H1 (cell line): ENCODE measurements around the gene ADGRL3. TPM values are rescaled to one million over a fixed set of nuclear protein-coding genes. Genes with fewer than 3 reads are reported as not detected.

Source experiments
- CTCF ChIA-PET: fragments of 300-600 bp; sonication (Branson Sonifier 250); formaldehyde crosslinking; loops from one replicate; lab custom pipeline; 2021; ENCODE audit not compliant: partially characterized antibody; lab: Charles Lee
- POLR2A ChIA-PET: fragments of 300-600 bp; sonication (Branson Sonifier 250); formaldehyde crosslinking; loops from one replicate; lab custom pipeline; 2021; ENCODE audit warnings: inconsistent platforms; ENCODE audit not compliant: partially characterized antibody; lab: Charles Lee
- DNase-seq, 2 experiments: peaks; one replicate each; pipeline versions ENCODE4 v3.0.0 to v3.0.0-alpha.2; 2010 to 2022; ENCODE audit warnings: low spot score in 2 of 2, low read depth in 1 of 2, mixed read lengths in 1 of 2
- FAIRE-seq: peaks from 2 replicates; lab custom pipeline; 2011; peaks lifted over from hg19 to GRCh38; lab: Jason Lieb, UNC
- H2AFZ ChIP-seq: 2 replicates; pipeline ENCODE4 v1.8.1; 2012; ENCODE audit warnings: low read length, inconsistent platforms
- H2AK5ac ChIP-seq: 2 replicates; pipeline ENCODE4 v1.6.1; 2013; ENCODE audit warnings: low read depth, low read length
- H2BK120ac ChIP-seq: replicated peaks from 2 replicates; pipeline ENCODE3; 2013; ENCODE audit warnings: low read depth, low read length, inconsistent platforms
- H2BK12ac ChIP-seq: 2 replicates; pipeline ENCODE4 v1.6.1; 2013; ENCODE audit warnings: low read depth, low read length
- H2BK15ac ChIP-seq: 2 replicates; pipeline ENCODE4 v1.6.1; 2013; ENCODE audit warnings: low read length
- H2BK20ac ChIP-seq: 2 replicates; pipeline ENCODE4 v1.6.1; 2013; ENCODE audit warnings: low read length
- H2BK5ac ChIP-seq: 2 replicates; pipeline ENCODE4 v1.6.1; 2013; ENCODE audit warnings: low read depth, low read length
- H3K14ac ChIP-seq: 2 replicates; pipeline ENCODE4 v1.6.1; 2013; ENCODE audit warnings: inconsistent platforms; ENCODE audit not compliant: insufficient read length
- H3K18ac ChIP-seq: 2 replicates; pipeline ENCODE4 v1.6.1; 2013; ENCODE audit warnings: low read length; ENCODE audit errors: extremely low read depth
- H3K23ac ChIP-seq: 2 replicates; pipeline ENCODE4 v1.6.1; 2013; ENCODE audit warnings: inconsistent platforms; ENCODE audit not compliant: insufficient read length
- H3K23me2 ChIP-seq: 2 replicates; pipeline ENCODE4 v1.6.1; 2013; ENCODE audit warnings: low read depth, low read length
- H3K27ac ChIP-seq: 2 replicates; pipeline ENCODE4 v1.6.1; 2011; ENCODE audit warnings: low read depth, low read length, inconsistent platforms
- H3K27me3 ChIP-seq, 4 experiments: replicated peaks in 1 of 4; 1 replicate in 1 of 4; 2 replicates in 3 of 4; pipeline versions ENCODE4 v1.6.1 to v1.8.1; 2011 to 2013; ENCODE audit warnings: low read length in 3 of 4, mild to moderate bottlenecking in 3 of 4, inconsistent platforms in 2 of 4, mixed read lengths in 2 of 4, moderate library complexity in 1 of 4; ENCODE audit not compliant: control insufficient read depth in 3 of 4, insufficient read depth in 3 of 4; ENCODE audit errors: extremely low read depth in 1 of 4
- H3K36me3 ChIP-seq, 4 experiments: 2 replicates each; pipeline versions ENCODE4 v1.6.1 to v1.8.1; 2011 to 2013; ENCODE audit warnings: mild to moderate bottlenecking in 4 of 4, low read length in 3 of 4, moderate library complexity in 2 of 4, control low read depth in 1 of 4, inconsistent platforms in 1 of 4; ENCODE audit not compliant: insufficient read depth in 4 of 4, control insufficient read depth in 2 of 4
- H3K4ac ChIP-seq: replicated peaks from 2 replicates; pipeline ENCODE3; 2013; ENCODE audit warnings: low read length, low read depth, mixed read lengths, inconsistent platforms; ENCODE audit not compliant: insufficient read length
- H3K4me1 ChIP-seq, 4 experiments: replicated peaks in 1 of 4; 1 replicate in 1 of 4; 2 replicates in 3 of 4; pipeline versions ENCODE4 v1.6.1 to v1.8.1; 2011 to 2013; ENCODE audit warnings: low read length in 3 of 4, inconsistent platforms in 2 of 4, mixed read lengths in 1 of 4; ENCODE audit not compliant: insufficient read depth in 4 of 4, control insufficient read depth in 3 of 4
- H3K4me2 ChIP-seq, 2 experiments: 2 replicates each; pipeline versions ENCODE4 v1.6.1 to v1.8.1; 2011 to 2013; ENCODE audit warnings: low read depth in 2 of 2, low read length in 2 of 2, control low read depth in 1 of 2, inconsistent platforms in 1 of 2, mild to moderate bottlenecking in 1 of 2; ENCODE audit not compliant: insufficient read depth in 1 of 2
- H3K4me3 ChIP-seq, 4 experiments: fragments of 200-600, 300-600 bp in 1 of 4; sonication (generic), shearing (Covaris generic), sonication (Bioruptor Twin) in 1 of 4; 2 replicates each; pipeline versions ENCODE4 v1.5.1 to v1.8.1; 2011 to 2016; ENCODE audit warnings: low read length in 4 of 4, low read depth in 3 of 4, control low read depth in 2 of 4, inconsistent platforms in 2 of 4, mild to moderate bottlenecking in 2 of 4, mixed read lengths in 1 of 4, moderate library complexity in 1 of 4; ENCODE audit not compliant: insufficient read depth in 2 of 4; ENCODE audit errors: extremely low read depth in 1 of 4
- H3K56ac ChIP-seq: replicated peaks from 2 replicates; pipeline ENCODE3; 2013; ENCODE audit warnings: low read depth, mild to moderate bottlenecking, mixed read lengths, low read length, inconsistent platforms; ENCODE audit not compliant: insufficient read length
- H3K79me1 ChIP-seq: 2 replicates; pipeline ENCODE4 v1.6.1; 2013; ENCODE audit warnings: low read depth, low read length, control low read depth
- H3K79me2 ChIP-seq, 2 experiments: 2 replicates each; pipeline versions ENCODE4 v1.6.1 to v1.8.1; 2012 to 2013; ENCODE audit warnings: low read length in 2 of 2, mild to moderate bottlenecking in 2 of 2, inconsistent platforms in 1 of 2; ENCODE audit not compliant: insufficient read depth in 2 of 2, control insufficient read depth in 1 of 2
- H3K9ac ChIP-seq, 4 experiments: replicated peaks in 1 of 4; 1 replicate in 1 of 4; 2 replicates in 3 of 4; pipeline versions ENCODE4 v1.6.1 to v1.8.1; 2011 to 2013; ENCODE audit warnings: low read depth in 3 of 4, low read length in 3 of 4, control low read depth in 2 of 4, mild to moderate bottlenecking in 2 of 4, moderate library complexity in 2 of 4, inconsistent platforms in 1 of 4; ENCODE audit errors: extremely low read depth in 1 of 4
- H3K9me3 ChIP-seq, 2 experiments: 2 replicates each; pipeline versions ENCODE4 v1.6.1 to v1.8.1; 2012 to 2013; ENCODE audit warnings: mild to moderate bottlenecking in 2 of 2, moderate library complexity in 2 of 2, control low read depth in 1 of 2, inconsistent platforms in 1 of 2, low read depth in 1 of 2, low read length in 1 of 2, mixed read lengths in 1 of 2; ENCODE audit not compliant: insufficient read depth in 2 of 2
- H4K20me1 ChIP-seq, 2 experiments: replicated peaks in 1 of 2; 2 replicates each; pipeline versions ENCODE3 to v1.8.1; 2011 to 2013; ENCODE audit warnings: inconsistent platforms in 2 of 2, low read length in 2 of 2, mild to moderate bottlenecking in 1 of 2; ENCODE audit not compliant: insufficient read depth in 2 of 2, control insufficient read depth in 1 of 2
- H4K5ac ChIP-seq: 2 replicates; pipeline ENCODE4 v1.6.1; 2013; ENCODE audit warnings: low read length, low read depth, mixed read lengths, inconsistent platforms; ENCODE audit not compliant: insufficient read length
- H4K8ac ChIP-seq: 2 replicates; pipeline ENCODE4 v1.8.0; 2013; ENCODE audit warnings: mild to moderate bottlenecking, moderate library complexity, low read length, inconsistent platforms; ENCODE audit not compliant: insufficient read depth; ENCODE audit errors: extremely low read depth
- H4K91ac ChIP-seq: replicated peaks from 2 replicates; pipeline ENCODE3; 2013; ENCODE audit warnings: low read length, mixed read lengths, inconsistent platforms; ENCODE audit not compliant: insufficient read length
- BCL11A ChIP-seq, 2 experiments: IDR thresholded peaks; one replicate each; pipeline ENCODE4 v1.6.1; 2011; ENCODE audit warnings: low read depth in 2 of 2, low read length in 2 of 2, mild to moderate bottlenecking in 2 of 2
- BRCA1 ChIP-seq: IDR thresholded peaks from 2 replicates; pipeline ENCODE4 v1.6.1; 2012; ENCODE audit warnings: low read depth, low read length, improper control_type of control experiment
- CBX5 ChIP-seq: fragments of 300-800, 300-1000 bp; sonication (generic); IDR thresholded peaks from 2 replicates; pipeline ENCODE4 v1.7.1; 2016; ENCODE audit warnings: antibody characterized with exemption, low read length, low read depth
- CTBP2 ChIP-seq: IDR thresholded peaks from 2 replicates; pipeline ENCODE4 v1.7.0; 2011; ENCODE audit warnings: borderline replicate concordance, mild to moderate bottlenecking, moderate library complexity, mixed read lengths, low read length; ENCODE audit not compliant: insufficient read depth, insufficient read length
- EGR1 ChIP-seq: IDR thresholded peaks from 2 replicates; pipeline ENCODE4 v1.6.1; 2011; ENCODE audit warnings: low read depth, low read length, borderline replicate concordance
- EP300 ChIP-seq, 2 experiments: IDR thresholded peaks; 1 replicate in 1 of 2; 2 replicates in 1 of 2; pipeline ENCODE4 v1.6.1; 2011 to 2012; ENCODE audit warnings: low read depth in 2 of 2, low read length in 2 of 2, mild to moderate bottlenecking in 2 of 2, borderline replicate concordance in 1 of 2, inconsistent platforms in 1 of 2, moderate library complexity in 1 of 2
- JUN ChIP-seq: IDR thresholded peaks from 2 replicates; pipeline ENCODE4 v1.6.1; 2011; ENCODE audit warnings: low read depth, mild to moderate bottlenecking, improper control_type of control experiment, low read length
- RAD21 ChIP-seq, 2 experiments: IDR thresholded peaks in 1 of 2; conservative IDR thresholded peaks in 1 of 2; 2 replicates each; pipeline ENCODE4 v1.6.1; 2011; ENCODE audit warnings: low read depth in 2 of 2, low read length in 2 of 2, improper control_type of control experiment in 1 of 2, inconsistent platforms in 1 of 2, mild to moderate bottlenecking in 1 of 2, moderate library complexity in 1 of 2
- SIN3A ChIP-seq, 2 experiments: IDR thresholded peaks in 1 of 2; conservative IDR thresholded peaks in 1 of 2; 2 replicates each; pipeline ENCODE4 v1.6.1; 2011 to 2012; ENCODE audit warnings: low read length in 2 of 2, improper control_type of control experiment in 1 of 2, low read depth in 1 of 2, mild to moderate bottlenecking in 1 of 2
- ZNF274 ChIP-seq: IDR thresholded peaks from 2 replicates; pipeline ENCODE4 v1.7.0; 2012; ENCODE audit warnings: low read length, borderline replicate concordance; ENCODE audit errors: extremely low read depth
- WGBS, 2 experiments: shearing (Covaris generic) in 1 of 2; methylation state at CpG; one replicate each; pipeline versions ENCODE4 v1.1.6 to v1.1.7; 2013 to 2015; ENCODE audit warnings: low lambda C conversion rate in 2 of 2, mixed read lengths in 2 of 2, inconsistent platforms in 1 of 2, low coverage in 1 of 2, missing lambda C conversion rate in 1 of 2; ENCODE audit not compliant: insufficient replicate concordance in 2 of 2, insufficient coverage in 1 of 2, insufficient read length in 1 of 2; ENCODE audit errors: extremely low coverage in 1 of 2, missing lambda C conversion rate in 1 of 2; 5-methylcytosine and 5-hydroxymethylcytosine counted together
- polyA plus RNA-seq, 7 experiments: library from polyadenylated mRNA; depleted of rRNA in 3 of 7; stranded (reverse) in 5 of 7; unstranded in 2 of 7; fragments of >200 nt in 5 of 7; fragments of 200-250 nt in 2 of 7; gene quantifications; 1 replicate in 5 of 7; 2 replicates in 1 of 7; 4 replicates in 1 of 7; pipeline versions ENCODE4 v1.2.1 to v1.2.3, GENCODE V29; 2011 to 2013; ENCODE audit warnings: missing spikeins in 2 of 7, mixed read lengths in 2 of 7
- total RNA-seq: library from RNA; stranded (reverse); fragmentation: NEBNext Ultra II Directional; extraction: Animal tissue kit (Norgen Biotek cat#: 25700); gene quantifications from 2 replicates; pipeline ENCODE4 v1.2.1, GENCODE V29; 2021
- TF ChIP-seq, protein P1 (sequence below): IDR thresholded peaks from 2 replicates; pipeline ENCODE4 v1.6.1; 2011; ENCODE audit warnings: low read length, improper control_type of control experiment

ADGRL3 gene
- total and polyA plus RNA-seq, 2 of the 8 experiments (the other 6 are each of a cell fraction or from before 2014, with no cell fraction given), result 6.6 to 13.0 TPM

DNA sequence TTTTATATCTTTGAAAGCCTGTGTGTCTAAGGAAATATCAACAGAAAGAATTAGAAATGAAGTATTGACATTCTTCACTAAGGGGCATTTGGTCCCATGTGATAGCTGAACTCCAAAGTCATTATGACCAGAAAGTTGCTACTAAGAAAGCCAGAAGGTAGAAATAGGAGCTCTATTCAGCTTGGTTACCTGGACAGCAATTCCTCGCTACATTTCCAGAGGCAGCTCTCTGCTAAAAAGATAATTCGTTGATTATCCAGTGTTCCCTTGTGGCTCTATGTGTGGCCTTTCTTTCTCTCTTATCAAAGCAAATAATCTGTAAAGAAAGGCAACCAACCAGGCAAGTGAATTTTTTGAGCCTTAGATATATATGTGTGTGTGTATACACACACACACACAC is 341.3 kb downstream of the ADGRL3 start:
- DNase-seq, result no peak
- Histone ChIP-seq H3K27me3 (no peaks in the 10 kb centered on the region), H3K9me3 (no peaks in the 10 kb centered on the region), H4K20me1 (no peaks in the 10 kb centered on the region), H3K4me3 (no peak overlapping the region), H3K23me2 (peaks cover 2% of the 10 kb centered on the region; the same call in 1 of the 2 replicates), H4K91ac (no peak overlapping the region), H3K18ac (no peak overlapping the region), H3K4ac (no peak overlapping the region), H2AK5ac (no peak overlapping the region), H2BK12ac (no peak overlapping the region), H3K79me1 (peaks cover 2% of the 10 kb centered on the region), H2BK20ac (no peak overlapping the region), H4K8ac (no peak overlapping the region), H3K14ac (no peak overlapping the region), H3K9ac (no peak overlapping the region), H2BK15ac (no peak overlapping the region), H3K4me2 (no peak overlapping the region), H4K5ac (no peak overlapping the region), H3K56ac (no peak overlapping the region), H3K27ac (no peak overlapping the region), H2AFZ (no peak overlapping the region), H2BK5ac (no peak overlapping the region), H3K79me2 (no peaks in the 10 kb centered on the region), H2BK120ac (no peak overlapping the region), H3K23ac (no peak overlapping the region), H3K36me3 (no peaks in the 10 kb centered on the region), H3K4me1 (peaks cover 0 to 4% (median 2%) of the 10 kb centered on the region in 4 experiments; a peak in 4 of 7 replicates)
- CTCF ChIA-PET, result interaction anchor here (0.6 to 1.6 kb wide), 6 partner anchors 23 to 453 kb away, joined by 3 to 6 read pairs (median 4); no protein-coding TSS in a partner anchor
- POLR2A ChIA-PET, result interaction anchor here (1.6 kb wide), 1 partner anchor 9 kb away, joined by 3 read pairs; no protein-coding TSS in a partner anchor
- 97% methylated on average over 2 of the region's 2 CpGs; no CpG with 5 or more reads in 1 of the 2 experiments for WGBS, 2 experiments
- no peak for FAIRE-seq
- TF ChIP-seq, protein P1, sequence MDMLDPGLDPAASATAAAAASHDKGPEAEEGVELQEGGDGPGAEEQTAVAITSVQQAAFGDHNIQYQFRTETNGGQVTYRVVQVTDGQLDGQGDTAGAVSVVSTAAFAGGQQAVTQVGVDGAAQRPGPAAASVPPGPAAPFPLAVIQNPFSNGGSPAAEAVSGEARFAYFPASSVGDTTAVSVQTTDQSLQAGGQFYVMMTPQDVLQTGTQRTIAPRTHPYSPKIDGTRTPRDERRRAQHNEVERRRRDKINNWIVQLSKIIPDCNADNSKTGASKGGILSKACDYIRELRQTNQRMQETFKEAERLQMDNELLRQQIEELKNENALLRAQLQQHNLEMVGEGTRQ, result no peak
- TF ChIP-seq JUN (no peak), BRCA1 (no peak), CTBP2 (no peak), EGR1 (no peak), EP300 (IDR thresholded peaks at IDR 0.05; ENCODE audit: borderline replicate concordance in 1 of 2, low read depth in 2 of 2, low read length in 2 of 2) (no peak), SIN3A (conservative IDR thresholded peaks at IDR 0.05 in 1 of 2, IDR thresholded peaks at IDR 0.05 in 1 of 2; ENCODE audit: low read depth in 1 of 2, low read length in 2 of 2) (no peak), CBX5 (no peak), RAD21 (IDR thresholded peaks at IDR 0.05 in 1 of 2, conservative IDR thresholded peaks at IDR 0.05 in 1 of 2; ENCODE audit: low read depth in 2 of 2, low read length in 2 of 2) (no peak), BCL11A (IDR thresholded peaks at IDR 0.05; ENCODE audit: low read depth in 2 of 2, low read length in 2 of 2) (no peak), ZNF274 (no peak)
